Measurements from ENCODE around the gene GTF3C5. TPM values are rescaled to one million over a fixed set of nuclear protein-coding genes. Genes with fewer than 3 reads are reported as not detected.

Gene GTF3C5
- total and polyA plus RNA-seq, 2 donors (not counting 1 experiment from before 2014, with no cell fraction given): 32.2 to 32.4 TPM

DNA sequence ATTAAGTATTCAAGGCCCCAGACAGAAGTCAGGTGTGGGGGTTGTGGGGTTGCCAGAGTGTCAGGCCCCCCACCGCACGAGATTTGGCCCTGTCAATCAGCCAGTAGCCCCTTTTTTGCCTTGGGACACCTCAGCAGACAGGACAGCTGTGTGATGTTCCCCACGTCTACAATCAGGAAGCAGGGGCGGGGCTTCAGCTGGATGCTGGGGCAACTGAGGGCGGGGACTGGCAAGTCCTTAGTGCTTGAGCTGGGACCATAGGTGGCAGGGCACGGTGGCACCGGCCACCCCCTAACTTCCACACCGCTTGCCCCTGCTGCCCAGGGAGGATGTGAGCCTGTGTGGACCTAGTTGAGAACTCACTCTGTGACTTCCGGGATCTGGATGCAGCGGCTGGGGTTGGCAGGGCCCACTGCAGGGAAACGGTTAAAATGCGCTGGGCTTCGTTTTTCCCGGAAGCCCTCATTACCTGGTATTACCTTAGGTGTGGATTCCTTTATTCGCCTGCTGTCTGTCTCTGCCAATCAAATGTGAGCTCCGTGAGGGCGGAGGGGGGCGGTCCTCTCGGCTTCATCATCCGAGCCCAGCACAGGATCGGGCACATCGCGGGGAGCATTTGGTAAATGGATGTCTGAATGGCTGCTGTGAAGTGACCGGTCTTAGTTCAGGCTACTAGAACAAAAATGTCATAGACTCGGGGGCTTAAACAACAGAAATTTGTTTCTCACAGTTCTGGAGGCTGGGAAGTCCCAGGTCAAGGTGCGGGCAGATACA lies 7.5 kb upstream of the GTF3C5 start:
- no peak for TF ChIP-seq EZH2 (IDR thresholded peaks at IDR 0.05; ENCODE audit: low read length, missing control alignments)
- no peak for DNase-seq (ENCODE audit: low read depth in 2 of 2)
- H3K4me3 ChIP-seq (replicated peaks in 1 of 4; ENCODE audit: control extremely low read depth in 1 of 4, insufficient read depth in 1 of 4, low read depth in 3 of 4, low read length in 4 of 4): no peak overlapping the region
- H3K27ac ChIP-seq (ENCODE audit: insufficient read depth, low read length): no peak overlapping the region
- H3K9ac ChIP-seq (ENCODE audit: insufficient read depth, low read length): no peak overlapping the region
- no peaks in the 10 kb centered on the region for H3K27me3 ChIP-seq (ENCODE audit: control insufficient read depth, insufficient read depth, low read length)
- no peak overlapping the region for H2AFZ ChIP-seq (ENCODE audit: low read length)
- H3K79me2 ChIP-seq (ENCODE audit: control insufficient read depth, insufficient read depth, low read length): no peaks in the 10 kb centered on the region
- H4K20me1 ChIP-seq (ENCODE audit: control insufficient read depth, extremely low read depth, insufficient read depth, low read length): no peaks in the 10 kb centered on the region
- no peaks in the 10 kb centered on the region for H3K9me3 ChIP-seq (ENCODE audit: control insufficient read depth, insufficient read depth, low read depth, low read length)
- H3K4me2 ChIP-seq (ENCODE audit: extremely low read depth, insufficient read depth, low read length): no peak overlapping the region
- H3K4me1 ChIP-seq (ENCODE audit: control insufficient read depth, extremely low read depth, insufficient read depth, low read length): no peaks in the 10 kb centered on the region
- no peaks in the 10 kb centered on the region for H3K36me3 ChIP-seq (ENCODE audit: control insufficient read depth, insufficient read depth, low read length)

DNA sequence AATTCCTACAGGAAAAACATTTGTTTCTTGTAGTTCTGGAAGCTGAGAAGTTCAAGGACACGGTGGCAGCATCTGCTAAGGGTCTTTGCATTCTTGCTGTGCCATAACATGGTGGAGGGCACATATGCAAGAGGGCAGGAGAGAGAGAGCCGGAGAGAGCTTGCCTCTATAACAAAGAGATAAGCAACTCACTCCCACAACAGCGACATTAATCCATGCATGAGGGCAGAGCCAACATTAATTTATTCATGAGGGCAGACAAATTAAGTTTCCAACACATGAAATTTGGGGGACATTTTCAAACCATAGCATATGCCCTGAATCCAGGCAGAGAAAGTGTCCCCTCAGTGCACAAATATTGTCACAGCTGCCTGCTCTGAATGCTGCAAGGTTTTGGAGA lies 4.4 kb upstream of the GTF3C5 start:
- Histone ChIP-seq H3K27me3 (ENCODE audit: control insufficient read depth, insufficient read depth, low read length) (no peaks in the 10 kb centered on the region), H3K4me1 (ENCODE audit: control insufficient read depth, extremely low read depth, insufficient read depth, low read length) (peaks cover 4% of the 10 kb centered on the region), H3K9ac (ENCODE audit: insufficient read depth, low read length) (no peak overlapping the region), H3K4me3 (replicated peaks in 1 of 4; ENCODE audit: control extremely low read depth in 1 of 4, insufficient read depth in 1 of 4, low read depth in 3 of 4, low read length in 4 of 4) (no peak overlapping the region), H2AFZ (ENCODE audit: low read length) (no peak overlapping the region), H4K20me1 (ENCODE audit: control insufficient read depth, extremely low read depth, insufficient read depth, low read length) (no peaks in the 10 kb centered on the region), H3K79me2 (ENCODE audit: control insufficient read depth, insufficient read depth, low read length) (peaks cover 9% of the 10 kb centered on the region), H3K36me3 (ENCODE audit: control insufficient read depth, insufficient read depth, low read length) (no peaks in the 10 kb centered on the region), H3K27ac (ENCODE audit: insufficient read depth, low read length) (no peak overlapping the region), H3K4me2 (ENCODE audit: extremely low read depth, insufficient read depth, low read length) (no peak overlapping the region), H3K9me3 (ENCODE audit: control insufficient read depth, insufficient read depth, low read depth, low read length) (no peaks in the 10 kb centered on the region)
- DNase-seq (ENCODE audit: low read depth in 2 of 2): no peak
- TF ChIP-seq, protein P1, sequence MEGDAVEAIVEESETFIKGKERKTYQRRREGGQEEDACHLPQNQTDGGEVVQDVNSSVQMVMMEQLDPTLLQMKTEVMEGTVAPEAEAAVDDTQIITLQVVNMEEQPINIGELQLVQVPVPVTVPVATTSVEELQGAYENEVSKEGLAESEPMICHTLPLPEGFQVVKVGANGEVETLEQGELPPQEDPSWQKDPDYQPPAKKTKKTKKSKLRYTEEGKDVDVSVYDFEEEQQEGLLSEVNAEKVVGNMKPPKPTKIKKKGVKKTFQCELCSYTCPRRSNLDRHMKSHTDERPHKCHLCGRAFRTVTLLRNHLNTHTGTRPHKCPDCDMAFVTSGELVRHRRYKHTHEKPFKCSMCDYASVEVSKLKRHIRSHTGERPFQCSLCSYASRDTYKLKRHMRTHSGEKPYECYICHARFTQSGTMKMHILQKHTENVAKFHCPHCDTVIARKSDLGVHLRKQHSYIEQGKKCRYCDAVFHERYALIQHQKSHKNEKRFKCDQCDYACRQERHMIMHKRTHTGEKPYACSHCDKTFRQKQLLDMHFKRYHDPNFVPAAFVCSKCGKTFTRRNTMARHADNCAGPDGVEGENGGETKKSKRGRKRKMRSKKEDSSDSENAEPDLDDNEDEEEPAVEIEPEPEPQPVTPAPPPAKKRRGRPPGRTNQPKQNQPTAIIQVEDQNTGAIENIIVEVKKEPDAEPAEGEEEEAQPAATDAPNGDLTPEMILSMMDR (conservative IDR thresholded peaks at IDR 0.05 in 1 of 2, IDR thresholded peaks at IDR 0.05 in 1 of 2; ENCODE audit: low read depth in 1 of 2, low read length in 2 of 2): no peak
- no peak for TF ChIP-seq EZH2 (IDR thresholded peaks at IDR 0.05; ENCODE audit: low read length, missing control alignments)

DNA sequence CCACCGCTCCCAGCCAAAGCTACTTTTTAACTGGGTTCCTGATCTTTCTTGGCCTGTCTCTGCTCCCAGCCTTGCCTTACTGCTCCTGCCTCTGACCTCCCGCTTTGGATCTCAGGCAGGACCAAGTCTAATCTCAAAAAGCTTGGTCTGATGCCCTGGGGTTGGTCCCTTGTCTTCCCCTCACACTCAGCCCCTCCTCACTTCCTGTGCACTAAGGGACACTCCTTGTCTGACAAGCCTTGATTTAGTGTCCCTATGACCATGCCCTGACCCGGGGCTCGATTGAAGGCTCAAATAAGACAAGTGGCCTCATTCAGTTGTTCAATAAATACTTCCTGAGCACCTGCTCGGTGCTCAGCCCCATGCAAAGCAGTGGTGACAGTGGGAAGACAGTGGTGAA lies 3.7 kb upstream of the GTF3C5 start:
- peaks cover under 1% of the 10 kb centered on the region for H3K36me3 ChIP-seq (ENCODE audit: control insufficient read depth, insufficient read depth, low read length)
- no peaks in the 10 kb centered on the region for H3K9me3 ChIP-seq (ENCODE audit: control insufficient read depth, insufficient read depth, low read depth, low read length)
- H4K20me1 ChIP-seq (ENCODE audit: control insufficient read depth, extremely low read depth, insufficient read depth, low read length): no peaks in the 10 kb centered on the region
- no peak for DNase-seq (ENCODE audit: low read depth in 2 of 2)
- peaks cover 4% of the 10 kb centered on the region for H3K4me1 ChIP-seq (ENCODE audit: control insufficient read depth, extremely low read depth, insufficient read depth, low read length)
- H3K9ac ChIP-seq (ENCODE audit: insufficient read depth, low read length): no peak overlapping the region
- H3K27ac ChIP-seq (ENCODE audit: insufficient read depth, low read length): no peak overlapping the region
- peaks cover 16% of the 10 kb centered on the region for H3K79me2 ChIP-seq (ENCODE audit: control insufficient read depth, insufficient read depth, low read length)
- TF ChIP-seq EZH2 (IDR thresholded peaks at IDR 0.05; ENCODE audit: low read length, missing control alignments): no peak
- TF ChIP-seq, protein P1 (conservative IDR thresholded peaks at IDR 0.05 in 1 of 2, IDR thresholded peaks at IDR 0.05 in 1 of 2; ENCODE audit: low read depth in 1 of 2, low read length in 2 of 2): no peak
- H3K27me3 ChIP-seq (ENCODE audit: control insufficient read depth, insufficient read depth, low read length): no peaks in the 10 kb centered on the region
- H3K4me3 ChIP-seq (replicated peaks in 1 of 4; ENCODE audit: control extremely low read depth in 1 of 4, insufficient read depth in 1 of 4, low read depth in 3 of 4, low read length in 4 of 4): no peak overlapping the region
- H3K4me2 ChIP-seq (ENCODE audit: extremely low read depth, insufficient read depth, low read length): no peak overlapping the region
- no peak overlapping the region for H2AFZ ChIP-seq (ENCODE audit: low read length)
